Muscle of leg (tissue), 11 donors: ENCODE data around the gene CTRB2. TPM values are rescaled to one million over a fixed set of nuclear protein-coding genes. Genes with fewer than 3 reads are reported as not detected.

ENCODE experiments used
- DNase-seq: peaks from one replicate; pipeline ENCODE4 v3.0.0; 2013
- H3K27ac ChIP-seq: one replicate; pipeline ENCODE4 v1.5.1; 2013; ENCODE audit warnings: mild to moderate bottlenecking, low read length, control low read depth
- H3K27me3 ChIP-seq: one replicate; pipeline ENCODE4 v1.6.1; 2013; ENCODE audit warnings: low read length; ENCODE audit not compliant: control insufficient read depth, insufficient read depth
- H3K36me3 ChIP-seq: one replicate; pipeline ENCODE4 v1.6.1; 2013; ENCODE audit warnings: low read length; ENCODE audit not compliant: control insufficient read depth, insufficient read depth
- H3K4me1 ChIP-seq: one replicate; pipeline ENCODE4 v1.6.1; 2013; ENCODE audit warnings: low read length; ENCODE audit not compliant: control insufficient read depth, insufficient read depth
- H3K4me3 ChIP-seq: one replicate; pipeline ENCODE4 v1.5.1; 2013; ENCODE audit warnings: low read length, control low read depth
- H3K9me3 ChIP-seq: replicated peaks from 2 replicates; pipeline ENCODE4 v1.6.1; 2013; ENCODE audit warnings: low read depth, low read length; ENCODE audit not compliant: control insufficient read depth
- WGBS: methylation state at CpG from one replicate; pipeline ENCODE4 v1.1.5; 2013; ENCODE audit warnings: missing lambda C conversion rate; ENCODE audit not compliant: insufficient coverage; 5-methylcytosine and 5-hydroxymethylcytosine counted together
- polyA plus RNA-seq, 8 donors: library from polyadenylated mRNA; unstranded; fragments of 120-200 nt; gene quantifications; one replicate each; pipeline versions ENCODE4 v1.2.1 to v1.2.3, GENCODE V29; 2013; ENCODE audit warnings: inconsistent platforms in 1 of 8, low replicate concordance in 1 of 8; ENCODE audit not compliant: insufficient read length in 8 of 8, insufficient read depth in 1 of 8
- total RNA-seq: library from RNA; stranded (reverse); fragments of 120-200 nt; gene quantifications from one replicate; pipeline ENCODE4 v1.2.4, GENCODE V29; 2013

The CTRB2 gene
- total and polyA plus RNA-seq, 9 donors, result 0.17 to 0.52 (median 0.28) TPM; not detected in 3

DNA sequence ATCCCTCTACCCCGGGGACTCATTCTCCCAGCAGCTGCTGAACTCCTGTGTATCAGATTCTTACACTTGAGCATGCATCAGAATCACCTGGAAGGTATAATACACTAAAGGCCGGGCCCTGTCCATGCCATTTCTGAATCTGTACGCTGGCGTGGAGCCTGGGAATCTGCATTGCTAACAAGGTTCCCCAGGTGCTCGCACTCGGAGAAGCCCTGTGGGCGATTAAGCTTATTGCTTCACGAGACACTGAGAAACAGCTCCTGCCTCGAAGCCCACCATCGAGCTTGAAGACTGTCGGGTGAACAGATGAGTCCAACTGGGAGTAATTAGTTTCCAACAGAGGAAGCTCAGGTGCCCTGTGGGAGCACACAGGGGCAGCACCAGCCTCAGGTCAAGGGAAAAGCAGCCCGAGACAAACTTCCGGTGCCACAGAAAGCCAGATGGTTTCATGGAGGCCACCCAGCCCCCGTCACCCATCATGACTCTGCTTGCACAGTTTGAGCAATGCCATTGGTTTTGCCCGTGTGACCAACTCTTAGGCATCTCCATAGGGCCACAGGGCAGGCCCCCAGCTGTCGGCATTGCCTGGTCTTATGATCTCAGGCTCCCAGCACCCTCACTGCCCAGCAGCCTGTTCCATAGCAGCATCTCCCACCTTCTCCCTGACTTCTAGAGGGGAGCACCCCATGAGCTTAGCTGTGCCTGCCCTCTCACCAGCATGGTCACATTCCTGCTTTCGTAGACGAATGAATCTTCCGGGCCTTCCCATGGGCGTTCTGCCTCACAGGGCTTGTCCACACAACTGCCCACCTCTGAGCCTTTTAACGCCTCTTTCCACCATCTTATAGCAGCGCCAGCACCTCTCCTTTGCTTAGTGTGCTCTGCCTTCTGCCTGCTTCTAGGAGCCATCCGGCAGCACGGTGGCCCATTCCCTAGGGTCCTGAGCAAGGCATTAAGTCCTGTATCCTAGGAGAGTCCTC, 10.9 kb downstream of the CTRB2 start:
- H3K27ac ChIP-seq, result no peak overlapping the region
- DNase-seq, result no peak
- H3K9me3 ChIP-seq, result no peaks in the 10 kb centered on the region
- H3K4me1 ChIP-seq, result no peaks in the 10 kb centered on the region
- WGBS, result 77% methylated on average over 24 of the region's 24 CpGs
- H3K4me3 ChIP-seq, result no peak overlapping the region
- peaks cover 14% of the 10 kb centered on the region for H3K27me3 ChIP-seq
- no peaks in the 10 kb centered on the region for H3K36me3 ChIP-seq

DNA sequence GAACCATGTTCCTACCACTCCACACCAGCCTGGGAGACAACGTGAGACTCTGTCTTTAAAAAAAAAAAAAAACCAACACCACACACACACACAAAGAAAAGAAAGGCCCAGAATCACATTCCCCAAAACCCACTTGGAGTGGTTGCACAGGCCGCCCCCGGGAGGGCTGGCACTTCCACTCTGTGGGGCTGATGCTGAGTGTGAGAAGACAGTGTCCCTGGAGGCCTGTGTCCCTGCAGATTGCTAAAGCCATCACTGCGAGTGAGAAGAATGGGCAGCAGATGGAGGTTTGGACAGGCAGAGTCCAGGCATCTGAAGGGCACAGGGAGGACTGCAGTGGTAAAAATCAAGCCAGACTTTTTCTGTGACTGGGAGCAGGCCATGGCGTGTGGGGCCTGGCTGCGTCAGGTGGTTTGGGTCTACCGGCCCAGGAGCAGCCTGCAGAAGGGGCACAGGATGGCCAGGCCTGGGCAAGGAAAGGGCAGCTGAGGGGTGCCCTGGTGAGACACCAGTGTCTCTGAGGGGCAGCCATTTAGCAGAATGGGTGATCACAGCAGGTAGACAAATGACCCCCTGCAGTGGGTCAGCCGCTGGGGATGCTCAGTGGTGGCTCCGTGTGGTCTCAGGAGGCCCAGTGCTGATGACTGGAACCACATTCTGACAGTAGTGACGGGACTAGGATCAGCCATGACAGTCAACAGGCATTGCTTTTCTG, 13.1 kb downstream of the CTRB2 start:
- no peak overlapping the region for H3K4me3 ChIP-seq
- no peak for DNase-seq
- H3K36me3 ChIP-seq, result no peaks in the 10 kb centered on the region
- WGBS, result 78% methylated on average over 7 of the region's 10 CpGs
- no peaks in the 10 kb centered on the region for H3K9me3 ChIP-seq
- peaks cover 18% of the 10 kb centered on the region for H3K27me3 ChIP-seq
- no peaks in the 10 kb centered on the region for H3K4me1 ChIP-seq
- H3K27ac ChIP-seq, result no peak overlapping the region

DNA sequence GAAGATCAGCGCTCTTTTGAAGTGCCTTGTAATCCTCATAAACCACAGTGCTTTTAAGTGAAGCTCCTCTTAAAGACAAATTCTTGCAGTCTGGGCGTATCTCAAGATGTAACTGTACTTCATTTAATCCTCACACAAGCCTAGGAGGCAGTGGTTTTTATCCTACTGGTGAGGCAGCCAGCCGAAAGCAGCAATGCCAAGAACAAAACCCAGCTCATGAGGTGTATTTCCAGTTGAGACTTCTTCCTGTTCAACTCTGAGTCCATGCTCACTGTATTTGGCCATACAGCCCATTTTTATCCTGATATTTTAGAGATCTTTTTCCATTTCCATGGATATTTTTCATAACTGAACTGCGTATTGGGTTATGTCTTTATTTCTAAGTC, 13.7 kb downstream of the CTRB2 start:
- no peak for DNase-seq
- Histone ChIP-seq H3K9me3 (no peaks in the 10 kb centered on the region), H3K27me3 (peaks cover 16% of the 10 kb centered on the region), H3K4me3 (no peak overlapping the region), H3K27ac (no peak overlapping the region), H3K36me3 (no peaks in the 10 kb centered on the region), H3K4me1 (no peaks in the 10 kb centered on the region)
- WGBS, result 100% methylated on average over 1 of the region's 4 CpGs

DNA sequence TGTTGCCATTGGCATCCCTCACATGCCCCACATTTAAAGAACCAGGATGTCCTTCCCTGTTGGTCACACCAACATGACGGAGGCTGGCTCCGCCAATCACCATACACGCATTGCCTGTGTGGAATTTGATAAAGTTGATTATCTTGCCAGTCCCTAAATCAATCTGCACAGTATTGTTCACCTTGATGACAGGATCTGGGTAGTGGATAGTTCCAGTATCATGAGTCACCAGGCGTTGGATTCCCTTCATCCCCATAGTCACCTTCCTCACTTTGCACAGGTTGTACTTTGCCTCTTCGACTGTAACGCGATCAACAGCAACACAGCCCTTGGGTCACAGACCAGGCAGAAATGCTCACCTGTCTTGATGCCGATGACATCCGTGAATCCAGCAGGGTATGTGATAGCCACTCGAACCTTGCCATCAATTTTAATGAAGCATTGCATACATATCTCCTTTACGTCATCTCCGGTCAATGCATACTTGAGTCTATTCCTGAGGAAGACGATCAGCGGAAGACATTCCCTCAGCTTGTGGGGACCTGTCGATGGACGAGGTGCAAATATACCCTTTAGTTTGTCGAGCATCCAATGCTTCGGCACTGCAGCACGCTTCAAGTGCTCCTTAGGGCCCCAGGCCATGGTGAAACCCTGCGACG, 14.2 kb downstream of the CTRB2 start:
- H3K27me3 ChIP-seq, result peaks cover 14% of the 10 kb centered on the region
- no peaks in the 10 kb centered on the region for H3K9me3 ChIP-seq
- H3K4me1 ChIP-seq, result no peaks in the 10 kb centered on the region
- WGBS, result 92% methylated on average over 17 of the region's 21 CpGs
- H3K4me3 ChIP-seq, result no peak overlapping the region
- H3K36me3 ChIP-seq, result no peaks in the 10 kb centered on the region
- no peak for DNase-seq
- no peak overlapping the region for H3K27ac ChIP-seq

DNA sequence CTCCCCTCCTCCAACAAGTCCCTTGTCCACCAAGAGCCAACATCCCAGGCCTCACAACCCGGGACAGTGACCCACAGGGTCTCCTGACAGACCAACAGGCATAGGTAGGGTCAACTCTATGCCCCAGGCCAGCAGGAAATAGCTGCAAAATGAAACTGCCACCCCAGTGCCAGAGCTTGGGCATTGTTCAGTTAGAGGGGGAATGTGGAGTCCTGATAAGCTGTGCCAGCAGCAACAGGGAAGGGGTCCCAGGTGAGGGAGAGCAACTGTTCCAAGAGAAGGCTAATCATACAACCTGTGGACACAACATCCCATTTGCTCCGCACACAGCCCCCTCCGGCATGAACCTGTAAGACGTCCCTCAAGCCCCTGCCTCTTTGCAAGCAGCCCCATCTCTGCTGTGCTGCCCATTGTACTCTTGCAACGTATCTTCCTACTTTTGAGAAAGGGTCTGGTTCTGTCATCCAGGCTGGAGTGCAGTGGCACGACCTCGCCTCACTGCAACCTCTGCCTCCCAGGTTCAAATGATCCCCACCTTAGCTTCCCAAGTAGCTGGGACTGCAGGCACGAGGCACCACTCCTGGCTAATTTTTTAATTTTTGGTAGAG, 17.2 kb downstream of the CTRB2 start:
- WGBS, result 80% methylated on average over 6 of the region's 8 CpGs
- peaks cover 3% of the 10 kb centered on the region for H3K27me3 ChIP-seq
- no peaks in the 10 kb centered on the region for H3K4me1 ChIP-seq
- no peaks in the 10 kb centered on the region for H3K9me3 ChIP-seq
- no peak for DNase-seq
- no peak overlapping the region for H3K4me3 ChIP-seq
- H3K27ac ChIP-seq, result no peak overlapping the region
- no peaks in the 10 kb centered on the region for H3K36me3 ChIP-seq

DNA sequence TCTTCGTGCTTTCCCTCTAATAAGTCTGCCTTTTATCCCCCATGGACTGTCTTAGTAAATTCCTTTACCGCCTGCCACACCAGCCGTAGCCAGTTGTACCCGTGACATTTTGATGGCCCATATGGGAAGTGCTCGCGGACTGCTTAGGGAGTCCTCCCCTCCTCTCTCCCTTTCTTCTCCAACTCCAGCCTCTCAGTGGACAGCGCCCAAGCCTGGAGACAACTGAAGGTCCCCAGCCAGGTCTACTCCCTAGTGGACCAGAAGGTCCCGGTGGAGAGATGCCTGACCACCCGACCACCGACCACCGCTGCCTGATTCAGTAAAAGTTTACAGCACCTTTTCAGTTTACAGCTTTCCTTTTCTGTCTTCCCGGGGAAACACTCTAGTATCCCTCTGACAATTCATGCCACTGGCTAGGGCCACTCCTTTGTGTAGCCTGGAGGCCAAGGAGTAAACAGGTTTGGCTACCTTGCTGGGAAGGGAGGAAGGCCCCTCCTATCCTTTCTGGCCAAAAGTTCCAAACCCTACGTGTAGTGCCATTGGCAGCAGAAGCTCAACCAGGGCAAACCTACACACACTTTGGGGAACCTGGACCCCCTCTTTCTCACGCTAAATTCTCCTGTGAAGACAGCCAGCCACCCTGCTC, 18.0 kb downstream of the CTRB2 start:
- H3K9me3 ChIP-seq, result no peaks in the 10 kb centered on the region
- no peak overlapping the region for H3K4me3 ChIP-seq
- H3K36me3 ChIP-seq, result no peaks in the 10 kb centered on the region
- H3K27ac ChIP-seq, result no peak overlapping the region
- no peak for DNase-seq
- peaks cover 3% of the 10 kb centered on the region for H3K27me3 ChIP-seq
- WGBS, result 83% methylated on average over 10 of the region's 14 CpGs
- H3K4me1 ChIP-seq, result no peaks in the 10 kb centered on the region

DNA sequence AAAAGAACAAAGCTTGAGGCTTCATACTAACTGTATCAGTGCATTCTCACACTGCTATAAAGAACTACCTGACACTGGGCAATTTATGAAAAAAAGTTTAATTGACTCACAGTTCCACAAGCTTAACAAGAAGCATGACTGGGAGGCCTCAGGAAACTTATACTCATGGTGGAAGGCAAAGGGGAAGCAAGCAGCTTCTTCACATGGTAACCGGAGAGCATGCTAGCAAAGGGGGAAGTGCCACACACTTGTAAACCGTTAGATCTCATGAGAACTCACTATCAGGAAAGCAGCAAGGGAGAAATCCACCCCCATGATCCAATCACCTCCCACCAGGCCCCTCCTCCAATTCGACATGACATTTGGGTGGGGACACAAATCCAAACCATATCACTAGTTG, 25.3 kb downstream of the CTRB2 start:
- H3K4me1 ChIP-seq, result no peaks in the 10 kb centered on the region
- DNase-seq, result no peak
- H3K27ac ChIP-seq, result no peak overlapping the region
- 60% methylated on average over 1 of the region's 3 CpGs for WGBS
- H3K9me3 ChIP-seq, result peaks cover 5% of the 10 kb centered on the region
- no peak overlapping the region for H3K4me3 ChIP-seq
- H3K27me3 ChIP-seq, result no peaks in the 10 kb centered on the region
- H3K36me3 ChIP-seq, result no peaks in the 10 kb centered on the region

DNA sequence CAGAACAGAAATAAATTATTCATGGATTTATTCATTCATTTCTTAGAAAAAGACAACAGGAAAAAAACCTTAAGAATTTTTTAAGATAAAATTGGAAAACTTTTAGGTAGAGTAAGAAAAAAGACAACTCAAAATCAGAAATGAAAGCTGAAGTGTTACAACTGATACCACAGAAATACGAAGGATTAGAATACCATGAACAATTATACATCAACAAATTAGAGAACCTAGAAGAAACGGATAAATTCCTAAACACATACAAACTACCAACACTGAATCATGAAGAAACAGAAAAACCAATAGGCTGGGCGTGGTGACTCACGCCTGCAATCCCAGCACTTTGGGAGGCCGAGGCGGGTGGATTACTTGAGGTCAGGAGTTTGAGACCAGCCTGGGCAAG, 27.8 kb downstream of the CTRB2 start:
- peaks cover 22% of the 10 kb centered on the region for H3K9me3 ChIP-seq
- H3K4me1 ChIP-seq, result no peaks in the 10 kb centered on the region
- no peak overlapping the region for H3K27ac ChIP-seq
- no peak overlapping the region for H3K4me3 ChIP-seq
- H3K27me3 ChIP-seq, result no peaks in the 10 kb centered on the region
- no peak for DNase-seq
- no peaks in the 10 kb centered on the region for H3K36me3 ChIP-seq
- no CpG with 5 or more reads among the region's 6 CpGs for WGBS

DNA sequence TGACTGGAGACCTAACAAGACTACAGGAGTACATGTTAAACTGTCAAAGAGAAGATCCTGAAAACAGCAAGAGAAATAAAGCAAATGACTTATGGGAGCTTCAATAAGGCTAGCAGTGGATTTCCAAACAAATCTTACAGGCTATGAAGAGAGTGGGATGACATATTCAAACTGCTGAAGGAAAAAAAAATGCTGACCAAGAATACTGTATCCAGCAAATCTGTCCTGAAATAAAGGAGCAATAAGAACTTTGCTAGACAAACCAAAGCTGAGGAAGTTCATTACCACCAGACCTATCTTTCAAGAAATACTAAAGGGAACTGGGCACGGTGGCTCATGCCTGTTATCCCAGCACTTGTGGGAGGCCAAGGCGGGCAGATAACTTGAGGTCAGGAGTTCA, 30.0 kb downstream of the CTRB2 start:
- no CpG with 5 or more reads among the region's 2 CpGs for whole genome bisulfite sequencing
- Histone ChIP-seq H3K36me3 (peaks cover 2% of the 10 kb centered on the region), H3K27me3 (no peaks in the 10 kb centered on the region), H3K9me3 (peaks cover 38% of the 10 kb centered on the region), H3K4me1 (no peaks in the 10 kb centered on the region), H3K4me3 (no peak overlapping the region), H3K27ac (no peak overlapping the region)
- no peak for DNase-seq
